GM18519 (cell line): ENCODE results near the gene ACSS2.
"Not testable (repeated sequence)": the region's sequence is repeated elsewhere in the genome, so short reads cannot be mapped to it uniquely, and the experiment has no call there.

Source experiments
- ATAC-seq: cut with Tn5 transposase; IDR thresholded peaks from one replicate; pipeline ENCODE4 v1.9.1; 2021; ENCODE audit warnings: mild to moderate bottlenecking, moderate library complexity; ENCODE audit not compliant: unreplicated experiment, low FRiP score

ACSS2 gene

GRCh38 chr20:34898731-34899130 is 22.3 kb downstream of the ACSS2 start:
- ATAC-seq = not testable (repeated sequence)

DNA sequence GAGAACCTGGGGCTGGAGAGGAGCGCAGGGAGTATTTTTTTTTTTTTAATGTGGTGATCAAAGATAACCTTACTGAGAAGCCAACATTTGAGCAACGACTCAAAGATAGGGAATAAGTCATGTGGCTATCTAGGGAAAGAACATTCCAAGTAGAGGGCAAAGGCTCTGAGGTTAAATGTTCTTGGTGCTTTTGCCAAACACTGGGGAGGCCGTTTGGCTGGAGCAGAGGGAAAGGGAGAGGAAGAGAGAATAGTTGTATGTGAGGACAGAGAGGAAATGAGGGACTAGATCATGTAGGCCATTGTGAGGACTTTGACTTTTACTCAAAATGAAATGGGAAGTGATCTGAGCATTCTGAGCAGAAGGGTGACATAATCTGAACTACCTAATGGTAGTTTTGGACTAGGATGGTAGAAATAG is 27.8 kb downstream of the ACSS2 start:
- ATAC-seq = no peak

- ATAC-seq = no peak
Observed at GRCh38 chr20:34907616-34908469, 31.4 kb downstream of the ACSS2 start.

- ATAC-seq = no peak
Observed at GRCh38 chr20:34915131-34915530, 38.7 kb downstream of the ACSS2 start.

- ATAC-seq = no peak
Observed at GRCh38 chr20:34915749-34916455, 39.5 kb downstream of the ACSS2 start.

DNA sequence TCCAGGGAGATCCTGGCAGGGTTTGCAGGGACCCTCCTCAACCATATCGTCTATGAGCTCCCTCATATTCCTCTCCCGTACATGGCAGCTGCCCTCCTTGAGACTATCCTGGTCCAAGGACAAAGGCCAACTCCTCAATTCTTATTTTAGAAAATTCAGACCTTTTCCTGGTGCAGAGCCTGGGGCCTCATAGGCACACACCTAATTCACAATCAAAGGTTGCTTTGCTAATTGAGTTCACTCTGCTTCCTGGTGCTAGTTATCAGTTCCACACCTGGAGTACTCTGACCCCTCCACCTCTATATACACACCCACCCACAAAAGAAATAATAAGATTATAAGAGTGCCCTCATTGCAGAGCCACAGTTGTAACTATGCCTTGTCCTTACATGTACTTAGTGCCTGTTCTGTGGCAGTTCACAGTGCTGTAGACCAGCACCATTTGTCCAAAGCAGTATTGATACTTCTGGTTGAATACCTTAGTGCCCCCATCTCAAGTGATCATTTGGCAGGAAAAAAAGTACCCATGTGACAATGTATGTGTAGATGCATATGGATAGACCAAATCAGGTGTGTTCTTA is 40.5 kb downstream of the ACSS2 start:
- no peak for ATAC-seq

- ATAC-seq = no peak
Observed at GRCh38 chr20:34920055-34920454, 43.6 kb downstream of the ACSS2 start.

DNA sequence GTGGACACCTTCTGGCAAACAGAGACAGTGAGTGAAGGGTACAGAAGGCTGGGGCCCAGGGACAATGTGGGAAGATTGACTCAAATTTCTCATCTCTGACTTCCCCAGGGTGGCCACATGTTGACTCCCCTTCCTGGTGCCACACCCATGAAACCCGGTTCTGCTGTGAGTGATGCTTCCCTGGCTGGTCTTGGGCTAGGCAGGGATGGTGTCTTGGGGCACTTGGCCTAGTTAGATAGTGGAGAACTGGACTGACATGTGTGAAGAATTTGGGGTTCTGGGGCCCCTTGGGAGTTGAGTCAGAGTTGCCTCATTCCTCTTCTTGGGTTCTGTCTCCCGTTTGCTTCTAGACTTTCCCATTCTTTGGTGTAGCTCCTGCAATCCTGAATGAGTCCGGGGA is 45.0 kb downstream of the ACSS2 start:
- no peak for ATAC-seq

- no peak for ATAC-seq
Observed at GRCh38 chr20:34922654-34923381, 46.4 kb downstream of the ACSS2 start.

GRCh38 chr20:34923414-34923813 is 47.0 kb downstream of the ACSS2 start:
- ATAC-seq = no peak

DNA sequence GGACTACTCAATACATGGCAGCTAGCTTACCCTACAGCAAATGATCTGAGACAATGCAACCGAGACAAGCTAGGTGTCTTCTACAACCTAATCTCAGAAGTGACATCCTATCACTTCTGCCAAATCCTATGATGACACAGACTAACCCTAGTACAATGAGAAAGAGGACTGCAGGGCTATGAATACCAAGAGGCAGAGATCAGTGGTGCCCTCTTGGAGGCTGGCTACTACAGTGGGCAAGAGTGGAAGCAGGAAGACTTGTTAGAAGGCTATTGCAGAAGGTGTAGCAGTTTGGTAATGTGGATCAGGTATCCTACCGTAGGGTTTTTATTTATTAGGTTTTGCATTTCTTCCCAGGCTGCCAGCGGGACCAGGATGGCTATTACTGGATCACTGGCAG is 48.9 kb downstream of the ACSS2 start:
- ATAC-seq = no peak

GRCh38 chr20:34925981-34926380 is 49.6 kb downstream of the ACSS2 start:
- ATAC-seq = no peak

DNA sequence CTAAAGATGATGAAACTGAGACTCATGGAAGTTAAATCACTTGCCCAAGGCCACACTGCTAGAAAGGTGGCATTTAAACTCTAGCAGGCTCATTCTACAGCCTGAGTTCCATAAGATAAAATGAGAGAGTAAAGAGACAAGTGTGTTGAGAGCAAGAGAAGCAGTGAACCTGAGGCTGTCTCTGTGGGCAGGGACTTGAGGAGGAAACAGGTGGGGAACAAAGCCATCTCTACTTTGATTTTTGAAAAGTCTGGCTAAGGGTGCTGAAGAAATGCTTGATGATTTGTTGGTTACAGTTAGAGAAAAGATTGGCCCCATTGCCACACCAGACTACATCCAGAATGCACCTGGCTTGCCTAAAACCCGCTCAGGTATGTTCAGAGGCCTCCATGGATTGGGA is 50.2 kb downstream of the ACSS2 start:
- no peak for ATAC-seq

GRCh38 chr20:34927736-34928135 is 51.3 kb downstream of the ACSS2 start:
- ATAC-seq = no peak

GRCh38 chr20:34928411-34928810 is 52.0 kb downstream of the ACSS2 start:
- ATAC-seq = no peak

GRCh38 chr20:34931771-34932170 is 55.4 kb downstream of the ACSS2 start:
- ATAC-seq = no peak

- no peak for ATAC-seq
Observed at GRCh38 chr20:34938466-34939163, 62.2 kb downstream of the ACSS2 start.

- ATAC-seq = no peak
Observed at GRCh38 chr20:34940081-34940481, 63.7 kb downstream of the ACSS2 start.

DNA sequence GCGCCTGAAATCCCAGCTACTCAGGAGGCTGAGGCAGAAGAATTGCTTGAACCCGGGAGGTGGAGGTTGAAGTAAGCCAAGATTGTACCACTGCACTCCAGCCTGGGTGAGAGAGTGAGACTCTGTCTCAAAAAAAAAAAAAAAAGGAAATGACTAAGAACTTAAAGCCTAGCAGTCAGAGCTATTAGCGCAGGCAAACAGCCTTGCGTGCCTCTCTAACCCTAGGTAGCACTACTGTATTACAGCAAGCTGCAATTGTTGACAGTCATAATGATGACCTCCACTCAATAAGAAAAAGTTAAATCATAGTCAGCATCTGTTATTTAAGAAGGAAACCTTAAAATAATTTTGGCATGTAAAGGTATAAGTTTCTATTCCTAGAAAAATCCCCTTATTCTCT is 64.8 kb downstream of the ACSS2 start:
- no peak for ATAC-seq

DNA sequence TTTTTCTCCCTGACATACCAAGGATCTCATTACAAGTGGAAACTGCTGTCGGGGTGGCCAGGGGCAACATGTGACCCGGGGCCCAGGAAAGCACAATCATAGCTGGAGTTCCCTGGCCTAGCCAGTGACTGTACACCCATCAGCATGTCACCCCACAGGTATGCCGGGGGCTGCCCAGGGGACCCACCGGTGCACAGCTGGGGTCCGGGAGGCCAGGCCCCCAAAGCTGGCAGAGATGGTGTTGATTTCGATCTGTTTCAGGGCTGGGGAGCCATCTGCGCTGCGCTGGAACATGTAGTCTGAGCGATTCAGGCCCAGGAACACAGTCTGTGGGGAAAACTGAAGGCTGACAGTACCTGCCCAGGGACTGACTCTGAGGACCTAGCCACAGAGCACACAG is 65.9 kb downstream of the ACSS2 start:
- no peak for ATAC-seq
